GM21360 (cell line): ENCODE data around the gene SNRNP200.
"Not testable (repeated sequence)": the region's sequence is repeated elsewhere in the genome, so short reads cannot be mapped to it uniquely, and the experiment has no call there.

Experiments
- ATAC-seq: cut with Tn5 transposase; IDR thresholded peaks from one replicate; pipeline ENCODE4 v1.9.1; 2021; ENCODE audit warnings: mild to moderate bottlenecking, moderate library complexity; ENCODE audit not compliant: unreplicated experiment

SNRNP200 gene

DNA sequence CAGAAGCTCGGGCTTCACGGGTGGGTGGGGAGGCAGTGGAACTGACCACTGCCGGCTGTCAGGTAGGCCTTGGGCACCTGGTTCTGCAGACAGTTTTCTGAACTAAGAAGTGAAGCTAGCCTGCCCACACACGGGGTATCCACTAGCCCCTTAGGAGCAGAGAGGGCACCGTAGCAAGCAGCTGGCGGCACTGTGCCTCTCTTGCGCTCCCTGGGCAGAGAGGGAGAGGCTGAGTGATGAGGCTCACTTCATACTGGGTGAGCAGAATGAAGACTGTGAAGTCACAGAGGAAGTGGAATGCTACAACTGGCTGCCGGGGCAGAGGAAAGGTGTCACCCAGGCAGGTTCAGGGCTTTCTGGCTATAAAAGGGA, 20.5 kb upstream of the SNRNP200 start:
- ATAC-seq: no peak

DNA sequence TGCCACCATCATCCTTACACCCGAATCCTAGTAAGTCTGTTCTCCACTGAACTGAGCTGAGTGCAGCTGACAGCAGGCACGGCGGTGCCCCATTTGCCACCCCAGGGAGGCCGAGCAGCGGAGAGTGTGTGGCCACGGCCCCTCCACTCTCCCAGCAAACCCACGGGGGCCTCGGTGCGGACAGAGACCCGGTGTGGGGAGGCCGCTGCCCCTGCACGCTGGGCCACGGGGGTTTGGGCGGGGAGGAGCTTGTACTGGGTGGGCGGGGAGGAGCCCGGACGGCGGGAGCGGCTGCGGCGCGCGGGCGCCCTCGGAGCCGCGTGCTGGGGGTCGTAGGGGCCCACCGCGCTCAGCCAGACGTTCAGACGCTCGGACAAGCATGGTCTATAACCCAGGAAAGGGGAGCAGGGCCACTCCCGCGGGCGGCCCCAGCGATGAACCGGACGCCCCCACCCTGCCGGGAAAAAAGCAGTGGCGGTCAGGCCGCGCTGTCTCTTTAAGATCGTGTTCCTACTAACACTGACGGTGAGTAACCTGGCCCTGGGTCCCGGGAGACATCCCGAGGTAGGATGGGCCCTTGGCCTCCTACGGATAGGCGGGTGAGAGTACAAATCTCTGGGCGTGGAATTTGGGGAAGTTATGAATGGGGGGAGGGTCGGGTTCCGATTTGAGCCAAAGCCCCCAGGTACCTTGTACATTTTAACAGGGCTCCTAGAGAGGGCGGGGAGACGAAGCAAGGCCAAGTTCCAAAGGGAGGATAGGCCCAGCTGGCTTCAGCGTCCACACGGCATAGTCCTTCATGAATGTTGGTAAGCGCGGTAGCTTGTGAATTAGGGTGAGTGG, 19.9 kb upstream of the SNRNP200 start, which contains the start of gene ITPRIPL1:
TSS of gene ITPRIPL1 (plus strand) at position 277 of the 843 bp plus-strand sequence. CDS start at position 800, 523 bp downstream.
- ATAC-seq: no peak

DNA sequence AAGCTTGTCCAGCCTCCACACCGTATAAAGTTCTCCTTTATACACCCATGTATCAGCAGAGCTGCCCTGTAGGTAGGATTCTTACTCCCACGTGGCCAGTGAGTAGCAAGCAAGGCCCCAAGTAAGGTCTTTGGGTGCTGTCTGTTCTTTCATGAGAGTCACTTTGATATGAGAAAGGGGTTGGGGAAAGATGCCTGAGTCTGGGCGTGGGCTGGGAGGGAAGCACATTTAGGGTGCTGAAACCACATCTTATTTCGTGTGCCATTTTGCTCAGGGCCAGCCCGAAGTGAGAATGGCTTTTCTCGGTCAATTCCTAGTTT, 19.3 kb upstream of the SNRNP200 start:
- no peak for ATAC-seq

- ATAC-seq: no peak
Measured at GRCh38 chr2:96323849-96324248, 18.5 kb upstream of the SNRNP200 start.

DNA sequence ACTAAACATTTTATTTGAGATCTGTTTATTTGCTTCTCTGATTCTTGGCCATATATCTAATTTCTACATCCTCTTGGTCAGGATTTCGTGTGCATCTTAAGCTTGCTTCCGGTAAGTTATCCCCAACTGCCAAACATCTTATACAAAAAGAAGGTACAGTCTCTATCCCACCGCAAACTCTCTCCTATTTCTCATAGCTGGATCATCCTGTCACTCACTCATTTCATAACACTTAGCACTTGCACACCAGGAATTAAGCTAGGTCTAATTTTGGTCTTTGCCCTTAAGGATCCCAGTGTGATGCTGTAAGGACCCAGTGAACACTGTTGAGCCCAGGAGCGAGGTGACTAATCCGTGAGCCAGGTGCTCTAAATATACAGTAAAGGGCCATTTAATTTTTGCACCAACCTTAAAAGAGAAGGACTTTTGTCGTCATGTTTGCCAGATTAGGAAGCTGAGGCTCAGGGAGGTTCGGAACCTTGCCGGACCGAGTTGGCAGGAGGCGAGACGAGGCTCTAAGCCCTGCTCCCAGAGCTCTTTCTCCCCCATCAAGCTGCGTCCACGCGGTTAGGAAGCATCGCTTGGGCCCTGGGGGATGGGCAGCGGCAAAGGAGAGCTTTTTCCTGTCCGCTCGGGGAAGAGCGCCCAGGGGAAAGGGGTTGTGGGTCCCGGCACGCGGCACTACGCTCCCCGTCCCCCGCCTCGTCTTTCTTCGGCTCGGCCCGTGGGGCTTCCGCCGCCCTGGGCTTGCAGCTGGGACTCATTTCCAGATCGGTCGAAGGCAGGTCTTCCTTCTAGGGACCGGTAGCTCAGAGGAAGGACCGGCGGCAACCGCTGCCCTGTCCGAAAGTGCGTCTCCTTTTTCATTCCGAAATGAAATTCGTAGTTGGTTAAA, 15.6 kb upstream of the SNRNP200 start:
- no peak for ATAC-seq

DNA sequence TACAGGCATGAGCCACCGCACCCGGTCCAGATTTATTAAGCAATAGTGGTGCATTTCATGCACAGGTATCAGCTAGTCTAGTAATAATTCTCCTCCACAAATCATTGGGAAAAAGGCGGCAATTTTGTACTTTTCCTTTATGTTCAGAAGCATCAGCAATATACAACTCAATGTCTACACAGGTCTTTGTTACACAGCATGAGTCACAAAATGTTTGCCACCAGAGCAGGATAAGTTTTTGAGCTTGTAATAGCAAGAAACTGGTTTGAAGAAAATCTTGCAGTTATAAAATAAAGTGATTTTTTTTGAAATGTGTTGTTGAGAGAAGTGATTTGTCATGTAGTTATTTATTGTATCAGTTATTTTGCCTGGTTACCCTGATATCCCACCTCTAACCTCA, 15.0 kb upstream of the SNRNP200 start:
- no peak for ATAC-seq

- no peak for ATAC-seq
Measured at GRCh38 chr2:96319396-96319795, 14.1 kb upstream of the SNRNP200 start.

- no peak for ATAC-seq
Measured at GRCh38 chr2:96318723-96319122, 13.4 kb upstream of the SNRNP200 start.

GRCh38 chr2:96317584-96317997, 12.2 kb upstream of the SNRNP200 start:
- ATAC-seq: no peak

DNA sequence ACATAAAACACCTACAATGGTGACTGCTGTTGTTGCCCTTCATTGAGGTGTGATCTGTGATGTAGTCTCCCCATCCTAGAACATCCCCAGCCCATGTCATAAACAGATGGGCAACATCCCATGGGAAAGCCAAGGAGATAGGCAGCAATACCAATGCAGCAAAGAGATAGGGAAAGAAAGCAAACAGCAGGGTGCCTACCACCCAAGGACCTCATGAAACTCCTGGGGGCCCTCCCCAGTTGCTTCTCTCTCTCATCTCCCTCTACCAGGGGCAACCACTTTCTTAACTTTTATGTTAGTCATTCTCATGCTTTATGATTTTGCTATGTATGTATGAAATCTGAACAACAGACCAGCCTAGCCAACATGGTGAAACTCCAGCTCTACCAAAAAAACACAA, 11.7 kb upstream of the SNRNP200 start:
- no peak for ATAC-seq

DNA sequence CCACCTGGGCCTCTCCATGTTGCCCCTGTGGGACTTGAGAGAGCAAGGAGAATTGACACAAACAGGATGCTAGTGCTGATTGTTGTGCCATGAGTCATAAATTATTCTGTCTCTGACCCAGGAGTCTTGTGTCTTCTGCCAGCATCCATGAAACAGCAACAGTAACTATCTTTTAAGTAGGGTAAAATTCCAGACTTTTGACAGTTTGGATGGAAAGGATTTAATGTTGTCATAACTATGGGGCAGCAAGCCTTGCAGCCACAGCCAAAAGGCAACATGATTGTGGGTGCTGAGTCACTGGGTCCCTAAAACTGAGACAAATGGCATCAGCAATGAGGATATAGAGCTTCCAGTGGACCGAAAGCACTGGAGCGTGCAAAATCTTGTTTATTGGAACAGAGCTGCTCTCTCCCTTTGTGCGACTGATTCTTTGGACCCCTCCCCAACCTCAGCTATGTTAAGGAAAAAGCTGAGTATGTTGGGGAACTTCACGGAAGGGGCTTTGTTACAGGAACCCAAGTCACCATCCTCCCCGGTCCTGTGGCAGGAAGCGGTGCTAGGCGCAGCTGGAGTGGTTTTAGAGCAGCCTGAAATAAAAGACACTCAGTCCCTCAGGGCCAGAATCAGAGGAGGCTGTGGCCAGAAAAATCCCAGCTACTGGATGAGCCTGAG, 10.2 kb upstream of the SNRNP200 start:
- ATAC-seq: no peak

- ATAC-seq: no peak
Measured at GRCh38 chr2:96315005-96315399, 9.7 kb upstream of the SNRNP200 start.

DNA sequence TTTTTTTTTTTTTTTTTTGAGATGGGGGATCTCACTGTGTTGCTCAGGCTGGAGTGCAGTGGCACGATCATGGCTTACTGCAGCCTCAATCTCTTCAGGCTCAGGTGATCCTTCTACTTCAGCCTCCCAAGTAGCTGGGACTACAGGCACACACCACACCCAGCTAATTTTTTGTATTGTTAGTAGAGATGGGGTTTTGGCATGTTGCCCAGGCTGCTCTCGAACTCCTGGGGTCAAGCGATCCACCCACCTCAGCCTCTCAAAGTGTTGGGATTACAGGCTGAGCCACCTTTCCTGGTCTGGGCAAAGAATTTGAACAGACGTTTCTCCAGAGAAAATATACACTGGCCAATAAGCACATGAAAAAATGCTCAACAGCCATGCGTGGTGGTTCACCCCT, 2.9 kb upstream of the SNRNP200 start:
- ATAC-seq: no peak

- ATAC-seq: no peak
Measured at GRCh38 chr2:96306370-96306769, 1.0 kb upstream of the SNRNP200 start.

GRCh38 chr2:96305979-96306308, 598 bp upstream of the SNRNP200 start:
- no peak for ATAC-seq

- ATAC-seq: no peak
Measured at GRCh38 chr2:96304606-96305005, 740 bp downstream of the SNRNP200 start.

- no peak for ATAC-seq
Measured at GRCh38 chr2:96301865-96302264, 3.5 kb downstream of the SNRNP200 start.

DNA sequence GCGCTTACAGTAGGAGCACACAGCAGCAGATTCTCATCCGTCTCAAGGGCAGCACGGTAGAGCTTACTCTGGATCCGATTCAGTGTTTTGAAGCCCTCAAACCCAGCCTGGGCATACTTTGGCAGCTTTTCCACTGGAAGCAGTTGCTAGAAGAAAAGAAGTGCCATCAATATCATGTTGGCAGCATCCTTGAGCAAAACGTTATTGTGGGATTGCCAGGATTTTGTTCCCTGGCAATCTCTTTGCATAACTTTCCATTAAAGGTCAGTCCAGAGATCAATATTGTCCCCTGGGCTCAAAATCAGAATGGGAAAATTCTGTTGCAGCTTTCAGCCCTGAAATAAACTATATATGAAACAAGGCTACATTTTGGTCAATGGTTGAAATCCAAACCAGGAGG, 8.4 kb downstream of the SNRNP200 start:
- no peak for ATAC-seq

- not testable (repeated sequence) for ATAC-seq
Measured at GRCh38 chr2:96294271-96294670, 11.1 kb downstream of the SNRNP200 start.

GRCh38 chr2:96291751-96292150, 13.6 kb downstream of the SNRNP200 start:
- no peak for ATAC-seq

DNA sequence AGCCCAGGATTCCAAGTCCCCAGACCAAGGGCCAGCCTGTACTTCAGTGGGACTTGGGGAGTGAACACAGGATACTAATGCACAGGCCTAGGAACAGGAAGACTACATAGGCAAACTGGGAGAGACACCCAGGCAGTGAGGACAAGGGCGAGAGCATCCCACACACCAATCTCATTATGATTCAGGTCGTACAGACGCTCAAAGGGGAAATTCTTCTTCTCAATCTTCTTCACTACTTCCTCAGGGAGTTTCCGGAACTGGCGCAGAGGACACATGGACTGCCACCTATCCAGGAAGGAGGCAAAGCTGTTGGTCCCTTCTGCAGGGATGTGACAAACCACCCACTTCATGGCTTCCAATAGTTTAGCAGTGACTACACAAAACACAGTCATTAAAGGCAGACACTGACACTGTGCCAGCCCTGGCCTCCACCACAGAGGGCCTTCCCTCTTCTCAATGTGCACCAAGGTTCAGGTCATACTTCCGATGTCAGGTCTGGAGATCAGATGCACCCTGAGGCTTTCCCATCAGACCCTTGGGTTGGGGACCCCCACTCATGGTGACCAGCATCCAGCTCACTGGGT, 18.0 kb downstream of the SNRNP200 start:
- no peak for ATAC-seq
